ENCODE measurements around the gene TRAPPC12. TPM values are rescaled to one million over a fixed set of nuclear protein-coding genes. Genes with fewer than 3 reads are reported as not detected.

The TRAPPC12 gene
- total RNA-seq, 1 donor: 67.0 TPM

DNA sequence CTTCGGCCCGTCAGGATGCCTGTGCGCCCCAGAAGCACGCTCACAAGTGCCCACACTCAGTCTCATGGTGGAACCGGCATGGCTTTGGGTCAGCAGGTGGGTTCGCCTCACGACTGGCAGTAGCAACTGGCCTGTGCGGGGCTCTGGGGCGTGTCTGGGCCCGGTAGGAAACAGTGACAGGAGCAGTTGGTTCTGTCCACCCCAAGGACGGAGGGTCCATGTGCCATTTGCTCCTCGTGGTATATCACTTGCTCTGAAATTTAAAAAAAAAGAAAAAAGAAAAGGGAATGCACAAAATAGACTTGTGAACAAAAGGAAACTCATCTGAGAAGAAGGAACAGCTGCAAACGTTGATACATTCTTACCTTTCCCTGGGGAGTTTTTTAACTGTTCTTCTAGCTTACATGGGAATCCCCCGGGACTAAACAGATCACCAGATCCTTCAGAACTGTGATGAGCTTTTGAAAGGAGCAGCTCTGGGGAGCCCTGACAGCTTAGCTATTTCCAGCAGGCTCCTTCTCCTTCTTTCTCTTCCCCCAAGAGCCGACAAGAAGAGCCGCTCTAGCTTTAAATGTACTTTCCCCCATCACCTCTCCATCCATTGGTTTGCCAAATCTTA, 42.8 kb downstream of the TRAPPC12 start:
- H4K20me1 ChIP-seq (ENCODE audit: insufficient read depth, low read length): peaks cover 15% of the 10 kb centered on the region
- H3K4me3 ChIP-seq (ENCODE audit: insufficient read depth, low read length): no peak overlapping the region
- DNase-seq (ENCODE audit: insufficient read length, low spot score, missing footprints): peak; percentile 54
- no peak overlapping the region for H2AFZ ChIP-seq (ENCODE audit: low read length)
- TF ChIP-seq, protein P1, sequence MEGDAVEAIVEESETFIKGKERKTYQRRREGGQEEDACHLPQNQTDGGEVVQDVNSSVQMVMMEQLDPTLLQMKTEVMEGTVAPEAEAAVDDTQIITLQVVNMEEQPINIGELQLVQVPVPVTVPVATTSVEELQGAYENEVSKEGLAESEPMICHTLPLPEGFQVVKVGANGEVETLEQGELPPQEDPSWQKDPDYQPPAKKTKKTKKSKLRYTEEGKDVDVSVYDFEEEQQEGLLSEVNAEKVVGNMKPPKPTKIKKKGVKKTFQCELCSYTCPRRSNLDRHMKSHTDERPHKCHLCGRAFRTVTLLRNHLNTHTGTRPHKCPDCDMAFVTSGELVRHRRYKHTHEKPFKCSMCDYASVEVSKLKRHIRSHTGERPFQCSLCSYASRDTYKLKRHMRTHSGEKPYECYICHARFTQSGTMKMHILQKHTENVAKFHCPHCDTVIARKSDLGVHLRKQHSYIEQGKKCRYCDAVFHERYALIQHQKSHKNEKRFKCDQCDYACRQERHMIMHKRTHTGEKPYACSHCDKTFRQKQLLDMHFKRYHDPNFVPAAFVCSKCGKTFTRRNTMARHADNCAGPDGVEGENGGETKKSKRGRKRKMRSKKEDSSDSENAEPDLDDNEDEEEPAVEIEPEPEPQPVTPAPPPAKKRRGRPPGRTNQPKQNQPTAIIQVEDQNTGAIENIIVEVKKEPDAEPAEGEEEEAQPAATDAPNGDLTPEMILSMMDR (IDR thresholded peaks at IDR 0.05; ENCODE audit: extremely low read depth, low read depth, low read length): no peak
- no peaks in the 10 kb centered on the region for H3K9me3 ChIP-seq (ENCODE audit: low read depth, low read length)
- no peaks in the 10 kb centered on the region for H3K27me3 ChIP-seq (ENCODE audit: insufficient read depth, low read length)
- H3K27ac ChIP-seq (ENCODE audit: low read depth, low read length): no peak overlapping the region
- H3K4me1 ChIP-seq (ENCODE audit: insufficient read depth, low read length): no peaks in the 10 kb centered on the region
- peaks cover 11% of the 10 kb centered on the region for H3K79me2 ChIP-seq (ENCODE audit: insufficient read depth, low read length)
- no peak overlapping the region for H3K4me2 ChIP-seq (ENCODE audit: insufficient read depth, low read length)
- peaks cover 64% of the 10 kb centered on the region for H3K36me3 ChIP-seq (ENCODE audit: insufficient read depth, low read length)

DNA sequence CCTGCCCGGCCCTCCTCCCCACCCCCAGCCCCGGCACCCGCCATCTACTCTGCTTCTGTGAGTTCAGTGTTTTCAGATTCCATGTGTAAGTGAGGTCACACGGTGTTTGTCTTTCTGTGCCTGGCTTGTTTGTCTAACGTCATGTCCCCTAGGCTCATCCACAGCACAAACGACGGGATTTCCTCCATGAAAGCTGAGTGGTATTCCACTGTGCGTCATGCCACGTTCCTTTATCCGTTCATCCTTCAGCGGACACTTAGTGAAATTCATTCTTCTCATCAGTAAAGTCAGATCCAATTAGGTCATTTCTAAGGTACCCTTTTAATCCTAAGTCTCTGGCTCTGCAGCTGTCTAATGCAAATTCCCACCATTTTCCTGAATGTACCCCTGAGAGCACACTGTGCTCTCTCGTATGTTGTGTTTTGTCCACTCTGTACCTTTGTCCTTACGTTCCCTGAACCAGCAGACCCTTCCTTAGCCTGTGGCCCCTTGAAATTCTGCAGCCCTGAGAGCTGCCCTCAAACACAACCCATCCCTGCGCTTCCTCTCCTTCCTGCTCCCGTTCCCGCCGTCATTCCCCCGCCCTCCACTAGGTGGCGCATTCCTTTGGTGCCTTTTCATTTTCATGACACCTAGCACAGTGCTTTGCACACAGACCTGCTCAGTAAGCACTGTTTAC, 44.1 kb downstream of the TRAPPC12 start:
- no peaks in the 10 kb centered on the region for H3K4me1 ChIP-seq (ENCODE audit: insufficient read depth, low read length)
- peaks cover 16% of the 10 kb centered on the region for H4K20me1 ChIP-seq (ENCODE audit: insufficient read depth, low read length)
- no peak overlapping the region for H3K4me2 ChIP-seq (ENCODE audit: insufficient read depth, low read length)
- no peaks in the 10 kb centered on the region for H3K9me3 ChIP-seq (ENCODE audit: low read depth, low read length)
- peaks cover 10% of the 10 kb centered on the region for H3K79me2 ChIP-seq (ENCODE audit: insufficient read depth, low read length)
- peaks cover 58% of the 10 kb centered on the region for H3K36me3 ChIP-seq (ENCODE audit: insufficient read depth, low read length)
- TF ChIP-seq, protein P1 (IDR thresholded peaks at IDR 0.05; ENCODE audit: extremely low read depth, low read depth, low read length): peak; percentile 99
- no peaks in the 10 kb centered on the region for H3K27me3 ChIP-seq (ENCODE audit: insufficient read depth, low read length)
- H3K4me3 ChIP-seq (ENCODE audit: insufficient read depth, low read length): no peak overlapping the region
- no peak overlapping the region for H2AFZ ChIP-seq (ENCODE audit: low read length)
- no peak overlapping the region for H3K27ac ChIP-seq (ENCODE audit: low read depth, low read length)
- peak; percentile 93 for DNase-seq (ENCODE audit: insufficient read length, low spot score, missing footprints)

DNA sequence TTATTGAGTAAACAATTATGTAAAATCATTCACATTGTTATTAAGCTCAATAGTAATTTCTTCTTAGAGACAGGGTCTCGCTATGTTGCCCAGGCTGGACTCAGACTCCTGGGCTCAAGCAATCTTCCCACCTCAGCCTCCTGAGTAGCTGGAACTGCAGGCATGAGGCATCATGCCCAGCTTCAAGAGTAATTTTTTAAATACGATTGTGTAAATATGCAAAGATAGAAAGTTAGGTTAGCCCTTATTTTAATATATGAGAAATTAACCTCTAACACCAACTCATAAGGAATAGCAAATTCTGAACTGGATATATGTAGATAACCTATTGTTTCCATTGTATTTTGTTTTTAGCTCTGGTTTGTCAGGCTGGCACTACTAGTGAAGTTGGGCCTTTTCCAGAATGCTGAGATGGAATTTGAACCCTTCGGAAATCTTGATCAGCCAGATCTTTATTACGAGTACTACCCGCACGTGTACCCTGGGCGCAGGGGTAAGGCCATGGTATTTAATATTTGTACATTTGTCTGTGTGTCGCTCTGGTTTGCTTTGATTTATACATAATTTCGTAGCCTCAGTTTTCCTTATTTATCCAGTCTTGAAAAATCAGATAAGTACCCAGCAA, 44.8 kb downstream of the TRAPPC12 start:
- H3K9me3 ChIP-seq (ENCODE audit: low read depth, low read length): no peaks in the 10 kb centered on the region
- no peaks in the 10 kb centered on the region for H3K27me3 ChIP-seq (ENCODE audit: insufficient read depth, low read length)
- peaks cover 21% of the 10 kb centered on the region for H4K20me1 ChIP-seq (ENCODE audit: insufficient read depth, low read length)
- H3K27ac ChIP-seq (ENCODE audit: low read depth, low read length): no peak overlapping the region
- H3K36me3 ChIP-seq (ENCODE audit: insufficient read depth, low read length): peaks cover 58% of the 10 kb centered on the region
- no peak overlapping the region for H3K4me2 ChIP-seq (ENCODE audit: insufficient read depth, low read length)
- no peak overlapping the region for H2AFZ ChIP-seq (ENCODE audit: low read length)
- H3K4me3 ChIP-seq (ENCODE audit: insufficient read depth, low read length): no peak overlapping the region
- DNase-seq (ENCODE audit: insufficient read length, low spot score, missing footprints): no peak
- H3K4me1 ChIP-seq (ENCODE audit: insufficient read depth, low read length): no peaks in the 10 kb centered on the region
- H3K79me2 ChIP-seq (ENCODE audit: insufficient read depth, low read length): peaks cover 10% of the 10 kb centered on the region
- TF ChIP-seq, protein P1 (IDR thresholded peaks at IDR 0.05; ENCODE audit: extremely low read depth, low read depth, low read length): peak; percentile 1

DNA sequence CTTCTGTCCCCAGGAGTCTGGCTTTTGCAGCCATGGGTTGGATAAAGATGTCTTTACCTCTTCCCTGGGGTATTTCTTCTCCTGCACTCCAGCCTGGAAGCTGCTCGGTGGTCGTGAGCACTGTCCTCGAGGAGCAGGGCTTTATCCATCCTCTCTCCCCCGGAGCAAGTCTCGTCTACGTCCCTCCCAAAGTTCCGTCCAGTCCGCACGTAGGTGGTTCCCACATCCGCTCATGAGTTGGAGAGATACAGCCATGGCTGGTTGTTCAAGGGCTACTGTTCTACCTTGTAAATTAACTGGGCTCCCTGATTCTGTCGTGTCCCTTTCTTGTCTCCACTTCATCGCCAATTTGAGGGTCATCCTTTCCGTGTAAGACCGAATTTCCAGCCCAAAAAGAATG, 47.1 kb downstream of the TRAPPC12 start:
- peaks cover 55% of the 10 kb centered on the region for H3K36me3 ChIP-seq (ENCODE audit: insufficient read depth, low read length)
- H3K27ac ChIP-seq (ENCODE audit: low read depth, low read length): no peak overlapping the region

More for the DNA sequence above, 47.1 kb downstream of the TRAPPC12 start:
- peak; percentile 66 for DNase-seq (ENCODE audit: insufficient read length, low spot score, missing footprints)
- no peaks in the 10 kb centered on the region for H3K27me3 ChIP-seq (ENCODE audit: insufficient read depth, low read length)
- H3K4me1 ChIP-seq (ENCODE audit: insufficient read depth, low read length): no peaks in the 10 kb centered on the region
- no peaks in the 10 kb centered on the region for H3K9me3 ChIP-seq (ENCODE audit: low read depth, low read length)
- TF ChIP-seq, protein P1 (IDR thresholded peaks at IDR 0.05; ENCODE audit: extremely low read depth, low read depth, low read length): no peak
- no peak overlapping the region for H3K4me2 ChIP-seq (ENCODE audit: insufficient read depth, low read length)
- H3K79me2 ChIP-seq (ENCODE audit: insufficient read depth, low read length): peaks cover 10% of the 10 kb centered on the region
- H4K20me1 ChIP-seq (ENCODE audit: insufficient read depth, low read length): peaks cover 21% of the 10 kb centered on the region
- H3K4me3 ChIP-seq (ENCODE audit: insufficient read depth, low read length): no peak overlapping the region
- no peak overlapping the region for H2AFZ ChIP-seq (ENCODE audit: low read length)
